ACHN (cell line): ENCODE data around the gene PDE4D.
A peak's percentile ranks its signal among the peaks of the same experiment; 100 is the strongest.

Experiments used
- DNase-seq: peaks from one replicate; pipeline ENCODE4 v3.0.0-alpha.2; 2015
- in situ Hi-C: cut with HindIII; loops from 2 replicates; pipeline ENCODE4 v1.10.0; 2017; ENCODE audit warnings: low sequenced_read_pairs, low pct_ligation_motif_present, low pct_unique_long_range_greater_than_20kb

PDE4D gene

DNA sequence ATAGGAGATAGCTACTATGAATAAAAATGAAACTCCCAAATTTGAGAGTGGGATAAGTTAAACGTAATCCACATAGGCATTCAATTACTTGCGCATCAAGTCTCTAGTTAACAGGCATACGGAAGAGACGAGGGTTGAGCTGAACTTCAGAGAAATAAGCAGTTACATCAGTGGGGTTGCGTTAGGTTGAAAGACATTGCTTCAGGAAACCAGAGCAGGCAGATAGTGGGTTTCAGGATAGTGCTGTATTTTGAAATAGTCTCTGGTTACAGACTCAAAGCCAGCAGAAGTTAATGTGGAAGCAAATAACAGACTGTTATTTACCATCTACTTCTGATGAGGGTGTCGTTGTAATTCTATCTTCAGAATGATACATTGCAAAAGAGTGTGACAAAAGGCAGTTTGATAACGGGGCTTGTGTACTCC, 533.4 kb downstream of the PDE4D start:
- no peak for DNase-seq
- in situ Hi-C loops = no loop called here

- in situ Hi-C loops = no loop called here
- no peak for DNase-seq
Observed at GRCh38 chr5:59358005-59358861, 535.3 kb downstream of the PDE4D start.

- in situ Hi-C loops = no loop called here
- DNase-seq = no peak
Observed at GRCh38 chr5:59357381-59357977, 536.0 kb downstream of the PDE4D start.

DNA sequence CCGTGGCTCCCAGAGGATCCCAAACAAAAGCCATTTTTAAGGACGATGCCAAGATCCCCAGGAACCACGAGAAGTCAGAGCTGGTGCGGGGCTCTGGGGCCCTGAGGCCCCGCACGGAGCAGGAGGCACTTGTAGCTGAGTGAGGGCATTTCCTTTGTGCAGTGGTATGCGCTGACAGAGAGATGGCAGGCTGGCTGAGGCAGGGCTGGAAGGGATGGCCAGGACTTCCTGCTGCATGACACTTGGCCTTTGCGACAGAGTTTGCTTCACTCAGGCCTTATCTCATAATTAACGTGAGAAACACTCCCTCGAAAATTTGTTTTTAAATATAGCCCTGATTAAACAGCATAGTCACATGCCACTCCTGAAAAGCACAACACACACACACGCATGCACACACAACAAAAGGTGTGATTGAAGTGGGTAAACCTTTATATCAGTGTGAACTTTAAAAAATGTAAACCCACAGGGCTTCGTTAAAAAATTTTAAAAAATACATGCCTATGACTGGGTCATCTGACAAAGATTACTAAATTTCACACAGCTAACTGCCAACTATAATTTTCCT, 536.6 kb downstream of the PDE4D start:
- in situ Hi-C loops = no loop called here
- DNase-seq = no peak

- DNase-seq = no peak
- in situ Hi-C loops = no loop called here
Observed at GRCh38 chr5:59354811-59355210, 538.7 kb downstream of the PDE4D start.

- no peak for DNase-seq
- in situ Hi-C loops = no loop called here
Observed at GRCh38 chr5:59354274-59354673, 539.3 kb downstream of the PDE4D start.

DNA sequence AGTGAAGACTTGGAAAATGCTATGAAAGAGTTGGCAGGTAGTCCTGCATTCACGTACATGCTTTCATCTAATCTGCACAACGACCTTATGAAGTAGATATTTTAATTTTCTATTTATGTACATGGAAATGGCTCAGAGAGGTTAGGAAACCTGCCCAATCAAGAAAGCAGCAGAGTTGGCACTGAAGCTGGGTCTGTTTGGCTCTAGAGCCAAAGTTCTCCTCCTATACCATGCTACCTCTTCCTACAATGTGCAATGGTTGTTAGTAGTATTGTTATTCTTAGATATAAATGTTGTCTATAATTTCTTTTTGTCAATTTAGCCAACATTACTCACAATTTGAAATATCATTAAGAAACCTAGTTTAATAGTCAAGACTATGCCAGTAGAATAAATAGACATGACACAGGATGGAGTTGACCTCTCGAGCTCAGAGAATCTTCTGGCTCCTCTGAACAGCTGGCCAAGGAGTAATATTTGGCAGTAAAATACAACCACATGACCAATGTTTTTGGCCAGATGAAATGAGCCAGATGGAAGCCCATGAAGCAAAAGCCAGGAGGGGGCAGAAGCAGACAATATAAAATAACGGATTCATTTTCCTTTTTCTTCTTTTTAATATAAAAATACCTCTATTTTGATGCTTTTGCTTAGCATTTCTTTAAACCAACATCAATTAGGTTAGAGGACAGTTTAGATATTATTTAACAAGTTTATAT, 542.3 kb downstream of the PDE4D start:
- no peak for DNase-seq
- in situ Hi-C loops = no loop called here

GRCh38 chr5:59348189-59348588, 545.3 kb downstream of the PDE4D start:
- DNase-seq = peak; percentile 14
- in situ Hi-C loops = no loop called here

DNA sequence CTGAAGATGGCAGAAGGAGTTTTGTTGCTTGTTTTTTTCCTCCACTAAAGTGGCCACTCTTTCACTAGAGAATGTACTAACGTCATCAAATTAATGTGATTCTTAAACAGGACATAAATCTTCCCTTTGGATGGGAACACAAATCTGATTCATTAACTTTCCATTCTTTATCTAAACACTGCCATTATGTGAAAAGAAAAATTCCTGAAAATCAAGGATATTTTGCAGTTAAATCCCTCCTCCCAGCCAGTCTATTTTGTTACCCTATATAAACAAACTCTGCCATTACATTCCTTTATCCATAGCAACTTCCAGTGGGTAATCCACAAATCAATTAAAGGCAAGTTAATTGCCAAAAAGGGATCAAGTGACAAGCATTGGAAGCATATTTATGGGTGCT, 546.5 kb downstream of the PDE4D start:
- in situ Hi-C loops = no loop called here
- no peak for DNase-seq

DNA sequence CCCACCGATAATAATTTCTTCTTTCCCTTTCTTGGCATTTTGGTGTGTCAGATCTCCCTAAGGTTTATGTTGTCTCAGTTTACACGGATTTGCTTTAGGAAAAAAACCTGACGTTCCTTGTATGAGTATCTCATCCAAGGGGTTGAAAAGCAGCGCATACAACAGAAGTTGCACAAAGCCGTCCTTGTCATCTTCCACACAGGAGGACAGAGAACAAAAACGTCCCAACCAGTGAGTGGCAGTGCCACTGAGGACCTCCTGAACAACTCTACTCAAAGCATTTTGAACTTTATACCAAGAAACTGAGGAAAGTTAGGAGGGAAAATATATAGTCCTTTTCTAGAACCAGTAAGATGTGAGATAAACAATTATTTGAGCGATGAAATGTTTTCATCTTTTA, 547.0 kb downstream of the PDE4D start:
- in situ Hi-C loops = no loop called here
- DNase-seq = no peak

GRCh38 chr5:59342181-59342580, 551.3 kb downstream of the PDE4D start:
- in situ Hi-C loops = no loop called here
- DNase-seq = no peak

- no peak for DNase-seq
- in situ Hi-C loops = no loop called here
Observed at GRCh38 chr5:59341760-59342159, 551.8 kb downstream of the PDE4D start.

DNA sequence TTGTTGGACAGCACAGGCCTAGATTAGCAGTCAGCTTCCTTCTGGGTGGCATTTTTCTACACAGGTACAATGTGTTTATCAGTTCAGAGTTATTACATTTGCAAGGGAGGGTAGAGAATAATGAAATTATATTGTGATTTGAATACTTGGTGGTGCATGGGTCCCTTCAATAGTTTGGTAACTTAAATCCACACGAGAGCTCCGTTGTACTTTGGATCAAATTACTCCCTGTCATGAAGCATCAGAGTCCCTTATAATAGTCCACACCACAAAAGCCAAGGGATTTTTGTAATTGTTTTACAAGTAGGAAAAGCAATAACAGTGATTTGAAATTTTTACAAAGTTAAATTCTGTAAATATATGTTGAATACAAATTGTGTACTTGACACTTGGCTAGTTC, 552.4 kb downstream of the PDE4D start:
- in situ Hi-C loops = no loop called here
- no peak for DNase-seq

- in situ Hi-C loops = no loop called here
- DNase-seq = no peak
Observed at GRCh38 chr5:59340637-59341036, 552.9 kb downstream of the PDE4D start.

DNA sequence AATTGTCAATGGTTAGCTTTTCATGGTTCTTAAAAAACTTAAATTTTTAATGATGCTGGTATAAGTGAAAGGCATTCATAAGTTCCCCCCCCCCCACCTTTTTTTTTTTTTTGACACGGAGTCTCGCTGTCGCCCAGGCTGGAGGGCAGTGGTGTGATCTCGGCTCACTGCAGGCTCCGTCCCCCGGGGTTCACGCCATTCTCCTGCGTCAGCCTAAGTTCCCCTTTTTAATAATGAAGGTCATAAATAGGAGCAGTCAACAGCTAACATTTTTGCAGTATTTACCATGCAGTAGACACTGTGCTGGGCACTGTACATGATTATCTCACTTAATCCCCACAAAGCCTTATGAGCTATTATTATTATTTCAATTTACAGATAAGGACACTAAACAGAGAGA, 556.3 kb downstream of the PDE4D start:
- in situ Hi-C loops = no loop called here
- DNase-seq = no peak

DNA sequence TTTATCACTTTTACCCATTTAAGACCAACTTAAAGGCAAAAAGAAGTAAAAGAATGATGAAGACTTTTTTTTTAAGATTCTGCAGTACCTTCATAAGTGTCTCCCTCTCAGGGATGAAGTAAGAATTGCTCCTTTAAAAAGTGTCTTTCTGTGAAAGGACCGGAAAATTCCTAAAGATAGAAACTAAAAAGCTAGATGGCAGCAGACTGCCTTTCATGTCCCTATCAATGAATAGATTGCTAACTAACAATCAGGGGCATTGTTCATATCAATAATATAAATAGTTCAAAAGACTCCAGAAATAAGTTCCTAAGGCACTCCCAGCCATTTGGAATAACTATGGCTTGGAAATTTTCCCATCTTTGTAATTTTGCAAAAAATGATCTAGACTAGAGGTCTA, 558.0 kb downstream of the PDE4D start:
- DNase-seq = peak; percentile 6
- in situ Hi-C loops = no loop called here

DNA sequence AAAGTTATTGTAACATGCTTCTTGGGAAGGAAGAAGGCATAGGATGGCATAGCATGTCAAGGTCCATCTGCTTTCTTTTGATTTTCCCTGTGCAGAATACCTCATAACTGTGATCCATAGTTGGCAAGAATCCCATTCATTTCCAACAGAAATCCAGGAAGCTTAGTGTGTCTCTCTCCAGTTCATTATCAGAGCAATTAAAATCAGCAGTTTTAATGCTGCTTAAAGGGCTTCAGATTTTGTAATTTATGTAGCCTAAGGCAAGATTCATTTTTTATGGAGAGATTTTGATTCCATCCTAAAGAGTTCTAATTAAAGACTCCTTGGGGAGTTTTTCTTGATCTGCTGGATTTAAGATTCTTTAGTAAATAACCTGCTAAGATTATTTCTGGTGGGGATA, 560.1 kb downstream of the PDE4D start:
- no peak for DNase-seq
- in situ Hi-C loops = no loop called here

GRCh38 chr5:59332236-59332973, 561.1 kb downstream of the PDE4D start:
- in situ Hi-C loops = no loop called here
- no peak for DNase-seq

DNA sequence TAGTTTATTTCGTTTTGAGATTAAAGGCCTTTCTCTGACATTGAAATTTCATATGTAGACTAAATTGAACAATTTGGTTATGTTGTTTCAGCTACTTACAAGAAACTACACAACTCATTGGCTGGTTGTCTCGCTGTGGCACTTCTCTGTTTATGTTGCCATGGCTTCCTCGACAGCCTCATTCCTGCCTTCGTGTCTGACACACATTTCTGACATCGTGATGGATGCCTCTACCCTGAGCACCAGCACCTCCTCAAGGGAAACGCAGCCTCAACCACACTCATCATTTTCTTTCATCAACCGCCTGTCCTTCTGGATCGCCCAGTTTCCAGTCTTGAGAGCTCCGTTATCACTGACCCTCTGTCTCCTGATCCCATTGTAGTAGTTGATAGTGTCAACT, 562.8 kb downstream of the PDE4D start:
- DNase-seq = no peak
- in situ Hi-C loops = no loop called here
